Measurements from ENCODE around the gene KIF5B.
"Not testable (repeated sequence)": the region's sequence is repeated elsewhere in the genome, so short reads cannot be mapped to it uniquely, and the experiment has no call there.

KIF5B gene

DNA sequence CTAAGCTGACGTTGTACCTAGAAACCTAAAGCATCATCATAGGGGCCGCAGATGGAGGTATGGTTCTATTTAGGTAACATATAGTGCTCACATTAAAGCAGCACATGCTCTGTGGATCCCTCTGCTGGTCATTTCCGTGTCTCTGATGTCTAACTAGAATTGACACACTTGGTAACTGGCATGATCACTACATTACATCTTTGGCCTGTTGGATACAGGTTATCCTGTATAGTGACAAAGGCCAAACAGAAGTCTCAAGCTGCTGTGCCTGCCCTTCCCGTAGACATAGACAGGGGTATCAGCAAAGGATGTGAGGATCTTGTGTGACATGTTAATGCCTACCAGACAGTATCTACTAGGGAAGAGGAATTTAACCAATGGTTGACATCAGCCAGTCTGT lies 51.2 kb downstream of the KIF5B start:
- peak; percentile 18 for DNase-seq

DNA sequence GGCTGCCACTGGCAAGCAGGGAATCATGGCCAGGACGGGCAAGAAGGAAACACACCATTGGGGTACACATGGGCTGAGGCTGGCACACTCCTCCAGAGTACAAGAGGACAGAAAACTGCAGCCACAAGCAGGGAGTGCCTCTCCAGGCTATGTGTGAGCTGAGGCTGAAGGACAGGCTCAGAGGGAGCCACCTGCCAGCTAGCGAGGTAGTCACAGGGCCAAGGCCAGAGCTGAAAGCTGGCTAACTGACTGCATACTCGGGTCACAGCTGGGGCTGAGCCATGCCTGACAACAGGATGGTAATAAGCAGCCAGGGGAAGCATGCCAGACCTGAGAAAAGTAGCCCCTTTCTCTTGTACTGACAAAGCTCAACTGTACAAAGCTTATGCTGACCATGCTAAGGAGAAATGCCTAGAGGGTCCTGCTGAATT lies 52.0 kb downstream of the KIF5B start:
- no peak for DNase-seq

DNA sequence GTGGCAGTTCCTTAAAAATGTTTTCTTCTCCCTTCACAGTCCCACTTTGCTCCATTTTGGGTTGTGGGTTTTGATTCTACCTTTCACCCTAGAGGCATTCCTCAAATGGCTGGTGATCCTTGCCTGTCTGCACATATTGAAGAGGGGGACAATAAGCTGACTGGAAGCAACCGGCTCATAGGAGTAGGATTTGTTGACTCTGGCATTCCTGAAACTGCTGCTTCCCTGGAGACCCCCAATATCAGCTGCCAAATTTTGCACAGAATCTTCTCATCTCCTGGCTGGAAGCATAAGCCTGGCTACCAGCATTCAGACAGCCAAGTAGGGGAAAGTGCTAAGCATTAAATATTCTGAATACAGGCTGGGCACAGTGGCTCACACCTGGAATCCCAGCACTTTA lies 53.7 kb downstream of the KIF5B start:
- no peak for DNase-seq

DNA sequence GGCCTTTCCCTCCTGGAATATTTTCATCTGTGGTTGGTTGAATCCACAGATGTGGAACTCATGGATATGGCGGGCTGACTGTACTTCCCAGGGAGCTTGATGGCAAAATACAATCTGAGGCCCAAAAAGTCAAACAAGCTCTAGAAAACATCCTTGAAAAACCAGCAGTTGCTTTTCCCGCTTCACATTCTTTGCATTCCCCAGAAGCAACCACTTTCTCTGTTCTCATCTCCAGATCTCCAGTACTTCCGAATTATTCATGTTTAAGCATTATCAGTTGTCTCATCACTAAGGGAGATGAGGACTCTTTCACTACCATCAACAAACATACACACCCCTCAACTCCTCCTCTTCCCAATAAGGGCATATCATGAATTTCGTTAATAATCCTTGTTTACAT lies 55.3 kb downstream of the KIF5B start:
- DNase-seq: no peak

DNA sequence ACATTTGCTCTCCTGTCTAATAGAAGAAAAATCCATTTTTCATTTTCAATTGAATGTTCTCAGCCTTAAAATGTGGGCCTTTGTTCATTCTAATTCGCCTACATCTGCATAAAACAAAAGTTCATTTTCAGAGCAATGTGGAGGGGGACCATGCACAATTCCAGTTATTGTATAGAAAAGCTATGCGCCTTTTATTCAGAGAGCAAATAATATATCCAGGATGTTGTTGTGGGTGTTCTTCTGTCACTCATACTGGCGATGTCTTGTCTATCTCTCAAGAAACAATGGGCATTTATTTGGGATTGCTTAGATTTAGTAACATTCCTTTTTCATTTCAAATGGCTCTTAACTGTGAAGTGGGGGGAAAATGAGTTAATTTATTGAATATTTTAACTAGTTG lies 56.4 kb downstream of the KIF5B start:
- no peak for DNase-seq

DNA sequence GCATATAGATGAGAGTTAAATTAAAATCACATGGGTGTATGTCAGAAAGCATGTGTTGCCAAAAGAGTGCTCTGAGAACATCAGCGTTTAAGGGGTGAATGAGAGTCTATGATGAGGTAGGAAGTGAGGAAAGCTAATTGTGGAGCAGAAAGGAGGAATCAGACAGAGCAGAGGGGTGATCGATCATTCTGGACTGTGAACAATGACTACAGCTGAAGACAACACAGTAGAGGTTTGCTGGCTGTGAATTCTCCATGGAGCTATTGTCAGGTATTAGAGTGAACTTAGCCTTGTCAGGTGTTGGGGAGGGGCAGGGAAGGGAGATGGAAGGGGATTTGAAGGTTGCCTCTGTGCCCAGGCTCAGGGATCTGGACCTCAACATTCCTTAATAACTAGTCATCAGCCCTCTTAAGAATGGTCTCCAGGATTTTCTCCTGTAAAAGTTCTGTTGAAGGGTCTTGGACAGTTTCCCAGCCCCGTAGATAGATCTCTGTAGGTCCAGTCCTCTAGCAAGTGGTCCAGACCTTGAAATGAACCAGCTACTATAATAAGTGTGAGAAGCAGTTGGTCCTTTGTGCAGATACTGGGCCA lies 57.1 kb downstream of the KIF5B start:
- DNase-seq: no peak

DNA sequence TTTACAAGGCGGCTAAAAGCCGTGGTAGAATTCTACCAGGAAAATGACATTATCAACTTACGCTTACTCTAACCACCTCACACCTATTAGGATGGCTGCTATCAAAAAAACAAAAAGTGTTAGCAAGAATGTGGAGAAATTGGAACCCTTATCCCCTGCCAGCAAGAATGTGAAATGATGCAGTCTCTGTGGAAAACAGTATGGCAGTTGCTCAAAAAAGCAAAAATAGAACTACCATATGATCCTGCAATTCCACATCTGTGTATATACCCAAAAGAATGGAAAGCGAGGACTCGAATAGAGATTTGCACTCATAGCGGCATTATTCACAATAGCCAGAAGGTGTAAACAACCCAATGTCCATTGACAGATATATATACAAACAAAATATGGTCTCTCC lies 61.3 kb downstream of the KIF5B start:
- DNase-seq: no peak

DNA sequence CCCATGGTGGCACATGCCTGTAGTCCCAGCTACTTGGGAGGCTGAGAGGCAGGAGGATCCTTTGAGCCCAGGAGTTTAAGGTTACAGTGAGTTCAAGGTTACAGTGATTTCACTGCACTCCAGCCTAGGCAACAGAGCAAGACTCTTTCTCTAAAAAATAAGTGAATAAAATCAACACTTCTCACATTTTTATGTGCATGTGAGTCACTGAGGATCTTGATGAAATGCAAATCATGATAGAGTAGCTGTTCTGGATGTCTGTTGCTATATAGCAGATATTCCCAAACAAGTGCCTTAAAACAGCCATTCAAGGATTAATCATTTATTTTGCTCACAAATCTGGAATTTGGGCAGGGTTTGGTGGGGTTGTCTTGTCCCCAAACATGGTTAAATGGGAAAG lies 65.3 kb downstream of the KIF5B start:
- DNase-seq: no peak

DNA sequence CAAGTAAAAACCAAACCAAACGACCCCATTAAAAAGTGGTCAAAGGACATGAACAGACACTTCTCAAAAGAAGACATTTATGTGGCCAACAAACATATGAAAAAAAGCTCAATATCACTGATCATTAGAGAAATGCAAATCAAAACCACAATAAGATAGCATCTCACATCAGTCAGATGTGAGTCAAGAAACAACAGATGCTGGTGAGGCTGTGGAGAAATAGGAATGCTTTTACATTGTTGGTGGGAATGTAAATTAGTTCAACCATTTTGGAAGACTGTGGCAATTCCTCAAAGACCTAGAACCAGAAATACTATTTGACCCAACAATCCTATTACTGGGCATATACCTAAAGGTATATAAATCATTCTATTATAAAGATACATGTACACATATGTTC lies 68.4 kb downstream of the KIF5B start:
- DNase-seq: not testable (repeated sequence)

DNA sequence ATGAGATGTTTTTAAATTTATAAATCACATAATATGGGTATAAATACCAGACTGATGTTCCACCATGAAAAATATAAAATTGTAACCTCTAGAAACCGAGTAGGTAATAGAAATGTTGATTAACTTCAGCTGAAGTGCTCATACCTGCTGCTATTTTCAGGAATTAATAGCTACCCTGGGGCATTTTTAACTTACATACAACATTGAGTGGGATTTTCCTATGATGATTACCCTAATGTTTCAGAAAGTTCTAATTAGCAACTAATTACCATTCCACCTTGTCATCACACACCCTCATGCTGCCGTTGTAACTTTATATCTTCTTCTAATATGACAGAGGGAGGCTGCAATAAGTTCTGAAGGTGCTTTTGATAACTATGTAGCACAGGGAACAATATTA lies 74.1 kb downstream of the KIF5B start:
- no peak for DNase-seq

DNA sequence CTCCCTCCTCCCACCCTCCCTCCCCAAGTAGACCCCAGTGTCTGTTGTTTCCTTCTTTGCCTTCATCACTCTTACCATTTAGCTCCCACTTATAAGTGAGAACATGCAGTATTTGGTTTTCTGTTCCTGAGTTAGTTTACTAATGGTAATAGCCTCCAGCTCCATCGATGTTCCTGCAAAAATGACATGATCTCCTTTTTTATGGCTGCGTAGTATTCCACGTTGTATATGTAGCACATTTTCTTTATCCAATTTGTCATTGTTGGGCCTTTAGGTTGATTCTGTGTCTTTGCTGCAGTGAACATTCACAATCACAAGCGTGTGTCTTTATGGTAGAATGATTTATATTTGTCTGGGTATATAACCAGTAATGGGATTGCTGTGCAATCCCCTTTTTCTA lies 75.8 kb downstream of the KIF5B start:
- no peak for DNase-seq

DNA sequence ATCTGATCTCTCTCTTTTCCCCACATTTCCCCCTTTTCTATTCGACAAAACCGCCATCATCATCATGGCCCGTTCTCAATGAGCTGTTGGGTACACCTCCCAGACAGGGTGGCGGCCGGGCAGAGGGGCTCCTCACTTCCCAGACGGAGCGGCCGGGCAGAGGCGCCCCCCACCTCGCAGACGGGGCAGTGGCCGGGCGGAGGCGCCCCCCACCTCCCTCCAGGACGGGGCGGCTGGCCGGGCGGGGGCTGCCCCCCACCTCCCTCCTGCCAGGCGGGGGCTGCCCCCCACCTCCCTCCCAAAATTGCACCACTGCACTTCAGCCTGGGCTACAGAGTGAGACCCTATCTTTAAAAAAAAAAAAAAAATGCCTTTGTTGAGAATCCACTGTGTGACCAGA lies 77.2 kb downstream of the KIF5B start:
- not testable (repeated sequence) for DNase-seq

DNA sequence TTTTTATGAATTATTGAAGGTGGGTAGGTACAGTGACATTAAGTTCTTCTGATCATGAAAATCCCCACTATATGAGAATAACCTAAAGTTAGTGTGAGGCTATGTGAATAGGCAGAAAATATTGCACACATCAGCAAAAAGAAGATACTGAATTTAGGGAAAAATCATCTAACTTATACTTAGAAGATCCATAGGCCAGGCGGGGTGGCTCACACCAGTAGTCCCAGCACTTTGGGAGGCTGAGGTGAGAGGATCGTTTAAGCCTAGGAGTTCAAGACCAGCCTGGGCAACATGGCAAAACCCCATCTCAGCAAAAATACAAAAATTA lies 78.1 kb downstream of the KIF5B start:
- DNase-seq: no peak

DNA sequence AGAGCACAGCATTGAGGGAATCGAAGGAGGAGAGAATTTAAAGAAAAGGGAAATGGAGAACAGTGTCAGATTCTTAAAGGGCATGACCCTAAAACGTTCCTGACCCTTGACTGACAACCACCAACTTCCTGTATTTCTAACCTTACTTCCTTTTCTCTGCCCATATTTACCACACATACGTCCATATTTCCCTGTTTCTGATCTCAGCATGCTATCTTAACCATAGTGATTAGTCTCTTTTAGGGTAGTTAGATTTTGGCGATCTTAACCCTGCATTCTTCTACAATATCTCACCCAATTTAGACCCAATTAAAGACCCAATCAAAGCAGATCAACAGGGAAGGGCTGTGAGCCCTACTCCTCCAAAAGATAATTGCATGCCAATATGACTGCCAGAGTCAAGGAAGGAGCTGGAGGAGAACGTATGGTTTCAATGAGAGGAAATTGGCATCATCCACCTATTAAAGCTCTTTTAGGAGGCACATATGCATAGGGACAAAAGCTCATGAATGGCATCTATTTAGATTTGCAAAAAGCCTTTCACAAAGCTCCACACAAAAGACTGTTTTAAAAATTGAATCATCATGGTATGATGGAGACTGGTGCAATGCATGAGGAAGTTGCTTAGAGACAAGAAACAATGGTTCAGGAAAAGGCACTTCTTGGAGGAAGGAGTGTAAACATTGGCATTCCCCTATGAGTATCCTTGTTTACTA lies 78.6 kb downstream of the KIF5B start:
- no peak for DNase-seq

DNA sequence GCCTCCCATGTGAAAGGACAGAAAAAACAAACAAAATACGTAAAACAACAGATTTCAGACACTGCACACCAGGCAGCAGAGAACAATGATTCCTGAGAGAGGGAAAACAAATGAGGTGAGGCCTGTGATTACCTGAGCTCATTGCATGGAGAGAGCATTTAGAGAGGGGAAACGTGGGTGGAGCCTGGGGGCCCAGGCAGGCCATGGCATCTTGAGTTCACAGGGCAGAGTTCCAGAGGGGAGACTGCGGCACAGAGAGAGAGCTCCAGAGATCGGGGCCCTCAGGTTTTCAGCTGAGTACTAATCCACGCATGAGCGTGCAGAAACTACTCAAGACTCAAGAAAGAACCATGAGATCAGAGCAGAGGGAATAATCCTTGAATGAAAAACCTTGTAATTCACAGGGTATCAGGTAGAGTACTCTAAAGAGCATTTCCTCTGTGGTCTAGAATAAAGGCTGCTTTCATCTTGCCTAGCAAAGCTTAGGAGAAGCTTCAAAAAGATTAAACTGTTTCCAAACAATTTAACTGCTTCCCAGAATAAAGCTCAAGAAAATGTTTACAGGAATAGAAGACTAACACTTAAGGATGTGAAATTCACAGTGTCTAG lies 81.0 kb downstream of the KIF5B start:
- DNase-seq: no peak

DNA sequence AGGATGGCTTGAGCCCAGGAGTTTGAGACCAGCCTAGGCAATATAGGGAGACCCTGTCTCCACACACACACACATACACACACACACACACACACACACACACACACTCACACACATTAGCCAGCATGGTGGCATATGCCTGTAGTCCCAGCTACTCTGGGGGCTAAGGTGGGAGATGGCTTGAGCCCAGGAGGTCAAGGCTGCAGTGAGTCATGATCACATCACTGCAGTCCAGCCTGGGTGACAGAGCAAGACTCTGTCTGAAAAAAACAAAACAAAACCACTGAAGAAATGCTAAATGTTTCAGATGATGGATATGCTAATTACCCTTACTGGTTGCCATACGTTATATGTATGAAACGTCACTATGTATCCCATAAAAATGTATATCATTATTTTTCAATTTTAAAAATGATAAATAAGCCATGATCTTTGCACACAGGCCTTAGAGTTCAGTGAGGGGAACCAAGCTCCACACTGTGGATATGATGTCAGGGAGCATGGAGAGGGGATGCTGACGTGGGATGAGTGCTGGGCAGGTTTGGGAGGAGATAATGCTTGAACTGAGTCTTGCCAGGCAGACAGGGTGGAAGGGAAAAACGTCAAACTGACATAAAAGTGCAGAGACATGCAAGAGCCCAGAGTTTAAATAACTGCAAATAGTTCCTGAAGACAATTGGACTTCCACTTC lies 81.6 kb downstream of the KIF5B start:
- DNase-seq: no peak

DNA sequence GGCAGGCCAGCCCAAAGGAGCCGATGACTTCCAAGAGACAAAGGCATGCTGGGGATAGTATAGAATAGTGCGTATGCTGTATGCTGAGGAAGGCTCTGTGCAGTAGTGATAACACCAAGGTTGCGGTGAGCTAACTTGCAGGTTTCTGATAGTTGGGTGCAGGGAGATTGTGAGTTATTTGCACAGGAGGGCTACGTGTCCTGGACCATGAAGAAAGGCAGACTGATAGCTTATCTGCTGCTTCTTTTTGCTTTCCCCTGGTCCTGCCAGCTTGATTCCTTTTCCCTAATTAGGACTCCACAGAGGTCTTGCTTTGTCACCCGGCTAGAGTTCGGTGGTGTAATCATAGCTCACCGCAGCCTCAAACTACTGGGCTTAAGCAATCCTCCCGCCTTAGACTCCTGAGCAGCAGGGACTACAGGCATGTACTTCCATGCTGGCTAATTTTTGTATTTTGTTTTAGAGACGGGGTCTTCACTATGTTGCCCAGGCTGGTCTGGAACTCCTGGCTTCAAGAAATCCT lies 83.6 kb downstream of the KIF5B start:
- no peak for DNase-seq

DNA sequence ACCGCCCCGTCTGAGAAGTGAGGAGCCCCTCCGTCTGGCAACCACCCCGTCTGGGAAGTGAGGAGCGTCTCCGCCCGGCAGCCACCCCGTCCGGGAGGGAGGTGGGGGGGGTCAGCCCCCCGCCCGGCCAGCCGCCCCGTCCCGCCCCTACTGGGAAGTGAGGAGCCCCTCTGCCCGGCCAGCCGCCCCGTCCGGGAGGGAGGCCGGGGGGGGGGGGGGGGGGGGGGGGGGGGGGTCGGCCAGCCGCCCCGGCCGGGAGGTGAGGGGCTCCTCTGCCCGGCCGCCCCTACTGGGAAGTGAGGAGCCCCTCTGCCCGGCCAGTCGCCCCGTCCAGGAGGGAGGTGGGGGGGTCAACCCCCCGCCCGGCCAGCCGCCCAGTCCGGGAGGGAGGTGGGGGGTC lies 86.4 kb downstream of the KIF5B start:
- not testable (repeated sequence) for DNase-seq

DNA sequence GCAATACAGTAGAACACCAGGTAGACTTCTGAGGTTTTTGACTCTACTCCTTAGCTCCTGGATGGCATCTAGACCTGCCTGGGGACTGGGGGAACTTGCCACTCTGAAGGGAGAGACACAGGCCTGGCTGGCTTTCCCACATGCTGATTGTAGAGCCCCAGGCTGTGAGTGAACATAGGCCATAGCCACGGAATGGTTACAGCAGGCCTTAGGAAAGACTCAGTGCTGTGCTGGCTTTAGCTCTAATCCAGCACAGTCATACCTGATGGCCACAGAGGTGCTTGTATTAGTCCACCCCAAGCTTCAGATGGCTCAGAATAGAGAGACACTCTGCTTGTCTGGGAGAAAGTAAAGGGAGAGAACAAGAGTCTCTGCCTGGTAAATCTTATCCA lies 92.6 kb downstream of the KIF5B start:
- no peak for DNase-seq

DNA sequence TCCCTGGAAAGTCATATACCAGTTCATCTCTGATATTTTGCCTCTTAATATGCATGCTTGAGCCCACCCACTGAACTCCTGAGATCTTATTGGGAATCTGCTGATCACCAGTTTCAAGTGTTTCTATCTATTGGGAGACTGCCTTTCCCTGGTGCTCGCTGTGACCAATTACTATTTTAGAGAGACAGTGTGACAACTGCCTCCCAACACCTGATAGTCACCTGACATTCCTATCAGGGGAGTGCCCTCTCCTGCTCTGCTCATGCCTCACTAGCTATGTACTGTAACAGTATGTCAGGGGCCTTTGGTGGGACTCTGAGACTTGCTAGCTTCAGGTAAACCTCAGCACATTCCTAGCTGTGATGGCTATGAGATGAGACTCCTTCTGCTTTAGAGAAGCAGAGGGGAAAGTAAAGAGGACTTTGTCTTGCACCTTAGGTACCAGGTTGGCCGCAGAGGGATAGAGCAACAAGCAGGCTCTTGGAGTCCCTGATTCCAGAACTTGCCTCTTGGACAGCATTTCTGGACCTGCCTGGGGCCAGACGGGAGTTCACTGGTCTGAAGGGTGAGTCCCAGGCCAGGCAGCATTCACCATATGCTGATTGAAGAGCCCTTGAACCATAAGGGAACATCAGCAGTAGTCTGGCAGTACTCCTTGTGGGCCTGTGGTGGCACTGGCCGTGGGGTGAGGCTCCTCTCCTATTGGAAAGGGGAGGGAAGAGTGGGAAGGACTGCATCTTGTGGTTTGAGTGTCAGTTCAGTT lies 93.2 kb downstream of the KIF5B start:
- DNase-seq: no peak

DNA sequence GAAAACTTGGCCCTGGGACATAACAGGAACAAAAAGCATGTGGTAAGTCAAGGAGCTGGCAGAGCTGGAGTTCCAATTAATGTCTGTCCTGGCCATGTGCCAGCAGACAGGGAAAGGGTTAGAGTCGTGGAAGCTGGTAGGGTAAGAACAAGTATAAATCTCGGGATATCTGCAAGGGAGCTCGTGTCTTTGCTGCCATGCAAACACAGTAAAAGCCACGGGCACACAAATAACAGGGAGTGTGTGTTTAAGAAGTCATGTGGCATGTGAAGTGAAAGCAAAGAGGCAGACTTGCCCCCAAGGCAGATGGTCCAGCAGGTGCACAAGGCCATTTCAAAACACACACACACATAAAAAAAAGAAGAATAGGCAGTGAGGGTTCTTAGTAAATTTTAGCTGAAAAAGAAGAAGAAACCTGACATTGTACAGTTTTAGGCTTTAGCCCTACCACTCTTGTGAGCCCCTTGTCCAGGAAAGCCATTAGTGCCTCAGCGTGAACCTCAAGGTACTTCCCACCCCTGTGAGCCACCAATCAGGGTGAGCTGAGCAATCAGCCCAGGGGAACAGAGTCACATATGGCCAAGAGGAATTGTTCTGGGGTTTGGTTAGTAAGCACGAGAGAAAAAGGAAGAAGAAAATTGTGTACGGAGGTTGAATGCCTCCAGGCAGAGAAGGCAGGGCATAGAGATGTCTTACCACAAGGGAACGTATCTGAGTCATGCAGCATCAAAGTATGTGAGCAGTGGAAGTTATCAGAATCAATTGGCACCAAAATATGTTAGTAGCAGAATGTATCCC lies 94.7 kb downstream of the KIF5B start:
- no peak for DNase-seq

DNA sequence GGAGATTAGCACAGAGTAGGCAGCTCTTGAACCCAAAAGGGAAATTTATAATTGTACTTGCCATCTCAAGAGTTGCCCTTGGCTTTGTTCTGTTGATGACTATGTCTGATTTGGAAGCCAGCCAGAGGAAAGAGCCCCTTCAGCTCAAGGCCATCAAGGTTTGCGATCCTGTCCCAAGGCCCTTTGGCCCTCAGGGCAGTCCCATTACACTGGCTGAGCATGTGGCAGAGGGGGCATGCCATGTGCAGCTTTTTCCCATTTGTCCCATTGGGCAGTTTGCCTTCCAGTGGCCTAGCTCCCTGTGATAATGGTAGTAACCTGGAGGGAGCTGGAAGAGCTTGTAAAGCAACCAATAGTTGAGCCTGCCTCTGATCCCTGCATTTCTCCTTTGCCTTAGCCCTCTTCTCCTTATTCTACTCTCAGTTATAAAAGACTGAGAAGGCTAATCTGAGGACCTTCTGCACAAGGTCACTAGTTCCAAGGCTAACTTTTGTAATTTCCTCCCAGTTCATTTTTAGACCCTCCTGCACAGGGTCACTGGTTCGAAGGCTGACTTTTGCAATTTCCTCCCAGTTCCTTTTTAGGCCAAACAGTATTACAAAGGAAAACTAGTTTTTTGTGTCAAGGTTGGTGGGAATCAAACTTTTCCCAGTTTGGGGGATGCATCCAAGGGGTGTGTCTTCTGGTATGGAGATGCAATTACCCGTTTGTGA lies 96.6 kb downstream of the KIF5B start:
- no peak for DNase-seq

Measured in activated naive CD4-positive, alpha-beta T cell treated with anti-CD3 and anti-CD28 coated beads, Interleukin-2, amount 50 U/mL, for 16 hours (primary cell).